WTC11 (cell line): ENCODE results near the gene PHF13.

ENCODE experiments used
- CTCF ChIP-seq: fragments of 200-600 bp; IDR thresholded peaks from 2 replicates; pipeline ENCODE4 v1.8.0; 2022; ENCODE audit warnings: antibody characterized with exemption
- FOXP1 ChIP-seq: sonication (generic); formaldehyde crosslinking; IDR thresholded peaks from 2 replicates; pipeline ENCODE4 v1.8.0; 2022; ENCODE audit warnings: missing genetic modification reagents, mild to moderate bottlenecking, moderate library complexity, borderline replicate concordance
- MAX ChIP-seq: sonication (generic); formaldehyde crosslinking; IDR thresholded peaks from 2 replicates; pipeline ENCODE4 v1.8.0; 2022; ENCODE audit warnings: mild to moderate bottlenecking, missing genetic modification reagents
- NFYB ChIP-seq: sonication (generic); formaldehyde crosslinking; conservative IDR thresholded peaks from 2 replicates; pipeline ENCODE4 v1.8.0; 2022; ENCODE audit warnings: low read depth, missing genetic modification reagents
- NR1H2 ChIP-seq: sonication (generic); formaldehyde crosslinking; IDR thresholded peaks from 2 replicates; pipeline ENCODE4 v1.9.0; 2021; ENCODE audit warnings: mild to moderate bottlenecking, moderate library complexity, missing genetic modification reagents

- no peak for TF ChIP-seq NFYB
- TF ChIP-seq MAX (CRISPR knock-in tag) = no peak
- TF ChIP-seq FOXP1 (CRISPR knock-in tag) = no peak
- TF ChIP-seq NR1H2 (CRISPR knock-in tag) = no peak
- no peak for TF ChIP-seq CTCF
Measured at GRCh38 chr1:6588893-6589520, 24.5 kb upstream of the PHF13 start.
